H54 (cell line): ENCODE results near the gene RAB27B.

ENCODE experiments used
- DNase-seq: peaks from one replicate; pipeline ENCODE4 v3.0.0; 2011; ENCODE audit warnings: low spot score, mixed read lengths; ENCODE audit not compliant: insufficient read length
- FAIRE-seq: peaks from 3 replicates; lab custom pipeline; 2011; peaks lifted over from hg19 to GRCh38; lab: Jason Lieb, UNC
- POLR2A ChIP-seq: IDR thresholded peaks from 2 replicates; pipeline ENCODE4 v1.6.1; 2011; ENCODE audit warnings: low read depth, mild to moderate bottlenecking, low read length

The RAB27B gene

GRCh38 chr18:54888378-54888777, 60.1 kb downstream of the RAB27B start:
- no peak for TF ChIP-seq POLR2A
- FAIRE-seq (no peak), DNase-seq (no peak)

DNA sequence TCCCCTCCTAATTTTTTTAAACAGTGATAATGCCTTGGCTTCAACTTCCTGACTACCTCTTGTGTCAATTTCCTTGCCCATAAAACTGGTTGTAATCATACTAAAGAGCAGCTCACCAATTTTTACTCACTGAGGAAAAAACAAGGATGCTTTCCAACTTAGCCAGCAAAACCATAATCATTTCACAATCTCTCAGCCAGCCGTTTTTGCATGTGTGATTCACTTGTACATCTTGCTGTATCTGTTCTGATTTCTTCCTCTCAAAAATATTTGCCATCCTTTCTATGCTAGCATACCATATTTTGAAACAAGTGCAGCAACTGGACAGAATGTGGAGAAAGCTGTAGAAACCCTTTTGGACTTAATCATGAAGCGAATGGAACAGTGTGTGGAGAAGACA, 60.7 kb downstream of the RAB27B start:
- TF ChIP-seq POLR2A: no peak
- no peak for FAIRE-seq
- no peak for DNase-seq

DNA sequence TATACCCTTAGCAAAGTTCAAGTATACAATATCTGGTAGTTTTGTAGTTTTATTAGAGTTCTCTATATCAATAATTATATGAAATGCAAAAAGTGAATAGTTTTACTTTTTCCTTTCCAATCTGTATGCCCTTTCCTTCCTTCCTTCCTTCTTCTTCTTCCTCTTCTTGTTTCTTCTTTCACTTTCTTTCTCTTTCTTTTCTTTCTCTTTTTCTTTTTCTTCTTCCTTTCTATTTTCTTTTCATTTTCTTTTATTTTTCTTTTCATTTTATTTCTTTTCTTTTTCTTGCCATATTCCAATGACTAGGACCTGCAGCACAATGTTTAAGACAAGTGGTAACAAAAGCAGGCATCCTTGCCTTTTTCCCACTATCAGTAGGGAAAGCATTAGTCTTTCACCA, 71.2 kb downstream of the RAB27B start:
- no peak for DNase-seq
- no peak for FAIRE-seq
- no peak for TF ChIP-seq POLR2A

DNA sequence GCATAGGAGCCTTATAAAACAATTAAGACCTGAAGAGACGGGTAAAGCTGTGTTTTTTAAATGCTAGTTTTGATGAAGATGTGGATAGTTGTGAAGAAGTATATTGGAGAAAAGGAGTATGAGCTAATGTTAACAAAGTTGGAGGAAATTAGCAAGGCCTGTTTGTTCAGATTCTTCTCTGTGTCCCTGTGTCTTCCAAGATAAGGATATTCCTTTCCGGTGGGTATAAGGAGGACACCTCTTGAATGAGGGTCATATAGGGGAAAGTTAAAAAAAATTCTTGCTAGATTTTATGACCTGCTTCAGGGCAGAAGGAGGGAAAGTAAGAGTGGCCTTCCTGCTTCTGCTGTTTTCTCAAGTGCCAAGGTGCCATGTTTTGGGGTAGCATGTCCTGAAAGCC, 72.0 kb downstream of the RAB27B start:
- TF ChIP-seq POLR2A: no peak
- FAIRE-seq: no peak
- DNase-seq: no peak

GRCh38 chr18:54904581-54904980, 76.3 kb downstream of the RAB27B start:
- no peak for TF ChIP-seq POLR2A
- FAIRE-seq (no peak), DNase-seq (no peak)

GRCh38 chr18:54905629-54906028, 77.4 kb downstream of the RAB27B start:
- TF ChIP-seq POLR2A: no peak
- no peak for DNase-seq
- no peak for FAIRE-seq

DNA sequence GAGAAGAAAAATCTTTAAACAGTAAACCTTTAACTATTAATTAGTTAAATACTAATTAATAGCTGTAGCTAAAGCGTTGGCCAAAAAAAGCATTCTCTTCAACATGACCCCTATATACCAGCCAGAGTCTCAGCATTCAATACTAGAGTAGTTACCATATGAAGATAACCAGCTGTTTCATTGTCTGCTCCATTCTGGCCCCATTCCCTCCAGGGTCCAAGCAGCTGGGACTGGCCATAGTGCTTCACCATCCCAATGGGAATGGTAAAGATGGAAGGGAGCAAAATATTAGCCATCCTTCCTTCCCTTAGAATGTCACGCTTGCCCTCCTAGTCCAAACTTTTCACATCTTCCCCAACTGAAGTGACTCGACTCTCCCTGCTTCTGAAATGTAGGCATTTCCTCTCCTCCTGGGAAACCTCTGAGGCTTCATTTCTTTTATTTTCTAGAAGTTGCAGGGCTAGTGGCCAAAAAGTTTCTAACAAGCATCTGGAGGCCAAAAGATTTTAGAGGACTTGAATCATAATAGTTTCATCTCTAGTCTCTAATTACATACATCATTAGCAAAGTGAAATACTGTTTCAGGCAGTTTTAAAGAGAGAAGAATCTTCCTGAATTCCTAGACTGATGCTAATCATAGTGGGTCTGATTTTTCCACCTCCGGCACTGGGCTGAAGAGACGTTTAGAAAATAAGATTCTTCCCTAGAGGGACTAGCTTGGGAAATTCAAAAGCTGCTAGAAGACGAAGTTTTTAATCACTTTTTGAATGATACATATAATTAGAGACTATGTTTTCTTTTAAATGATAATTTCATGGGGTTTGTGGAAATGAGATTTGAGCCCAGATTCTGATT, 78.3 kb downstream of the RAB27B start:
- TF ChIP-seq POLR2A: no peak
- DNase-seq (no peak), FAIRE-seq (no peak)

- DNase-seq: no peak
- no peak for FAIRE-seq
- no peak for TF ChIP-seq POLR2A
Measured at GRCh38 chr18:54909538-54909937, 81.3 kb downstream of the RAB27B start.

DNA sequence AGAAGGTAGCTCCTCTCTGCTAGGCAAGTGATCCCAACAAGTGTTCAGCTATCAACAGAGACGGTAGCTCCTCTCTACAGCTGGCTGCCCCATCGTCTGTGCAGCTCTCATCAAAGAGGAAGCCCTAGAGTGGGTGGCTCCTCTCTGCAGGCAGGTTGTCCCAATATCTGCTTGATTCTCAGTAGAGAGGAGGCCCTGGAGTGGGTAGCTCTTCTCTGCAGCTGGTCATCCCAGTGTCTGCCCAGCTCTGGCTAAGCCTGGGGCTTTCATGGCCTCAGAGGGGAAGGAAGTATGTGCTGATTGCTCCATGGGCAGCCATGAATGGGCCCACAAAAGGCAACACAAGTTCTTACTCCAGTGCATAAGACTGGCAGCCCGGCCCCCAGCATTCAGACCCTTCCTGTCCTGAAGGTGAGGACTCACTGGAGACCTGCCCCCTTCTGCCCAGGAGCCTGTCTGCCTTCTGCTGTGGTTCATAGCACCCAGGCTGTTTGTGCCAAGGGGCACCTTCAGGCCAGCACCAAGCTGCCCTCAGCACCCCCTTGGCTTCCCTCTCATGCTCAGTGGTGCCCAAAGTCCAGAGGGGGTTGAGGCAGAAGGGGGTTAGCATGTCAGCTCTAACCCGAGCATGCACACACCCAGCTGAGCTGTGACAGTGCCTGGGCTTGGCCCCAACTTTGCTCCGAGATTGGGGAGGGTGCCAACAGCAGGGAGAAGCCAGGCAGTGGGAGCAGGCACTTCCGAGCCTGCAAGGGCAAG, 82.1 kb downstream of the RAB27B start:
- FAIRE-seq (no peak), DNase-seq (no peak)
- no peak for TF ChIP-seq POLR2A

GRCh38 chr18:54911551-54911950, 83.3 kb downstream of the RAB27B start:
- no peak for TF ChIP-seq POLR2A
- DNase-seq: no peak
- no peak for FAIRE-seq

GRCh38 chr18:54914816-54915215, 86.5 kb downstream of the RAB27B start:
- DNase-seq (no peak), FAIRE-seq (no peak)
- no peak for TF ChIP-seq POLR2A

DNA sequence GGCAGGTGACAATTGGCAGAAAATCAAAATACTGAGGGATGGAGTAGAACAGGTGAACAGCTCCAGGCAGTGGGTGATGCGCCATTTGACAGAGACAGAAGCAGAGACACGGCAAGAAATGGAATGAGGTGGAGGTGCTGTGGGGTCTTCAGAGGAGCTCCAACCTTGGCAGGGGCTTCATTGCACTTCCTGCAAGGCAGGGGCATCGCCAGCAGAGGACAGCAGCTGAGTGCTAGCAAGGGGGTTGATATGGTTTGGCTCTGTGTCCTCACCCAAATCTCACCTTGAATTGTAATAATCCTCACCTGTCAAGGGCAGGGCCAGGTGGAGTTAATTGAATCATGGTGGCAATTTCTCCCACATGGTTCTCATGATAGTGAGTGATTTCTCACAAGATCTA, 88.2 kb downstream of the RAB27B start:
- FAIRE-seq (no peak), DNase-seq (no peak)
- no peak for TF ChIP-seq POLR2A

DNA sequence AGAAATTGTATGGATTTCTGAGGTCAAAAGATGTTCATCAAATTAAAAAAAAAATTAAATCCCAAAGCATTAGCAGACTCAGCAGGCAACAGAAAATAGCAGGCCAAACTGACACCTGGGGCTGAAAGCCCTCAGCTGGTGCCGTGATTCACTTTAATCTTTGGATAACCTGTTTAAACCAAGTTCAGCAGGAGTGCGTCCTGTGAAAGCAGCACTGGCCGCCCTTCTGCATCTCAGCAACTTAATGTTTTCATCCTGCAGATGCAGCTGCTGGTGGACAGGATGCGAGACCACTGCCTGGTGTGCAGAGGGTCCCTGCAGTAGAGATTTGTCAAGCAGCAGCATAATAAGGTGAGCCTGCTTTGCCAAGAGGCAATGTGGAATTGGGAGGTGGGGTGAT, 89.8 kb downstream of the RAB27B start:
- FAIRE-seq (no peak), DNase-seq (no peak)
- TF ChIP-seq POLR2A: no peak

GRCh38 chr18:54919412-54919811, 91.1 kb downstream of the RAB27B start:
- TF ChIP-seq POLR2A: no peak
- FAIRE-seq (no peak), DNase-seq (no peak)
